HCT116 (cell line): ENCODE results near the gene SFXN1. TPM values are rescaled to one million over a fixed set of nuclear protein-coding genes. Genes with fewer than 3 reads are reported as not detected.

Source experiments
- ATAC-seq: fragments of 200-7000 bp; cut with Tn5 transposase; 2 replicates; pipeline ENCODE4 v1.9.1; 2020; ENCODE audit warnings: mild to moderate bottlenecking, moderate library complexity
- BruUV-seq: library from RNA; stranded (reverse); fragments of 400-500 nt; replicated peaks from 2 replicates; lab custom pipeline; 2021; lab: Mats Ljungman, UMichigan
- CTCF ChIA-PET: fragments of 300-600 bp; sonication (Branson Sonifier 250); formaldehyde crosslinking; loops from one replicate; lab custom pipeline; 2021; ENCODE audit warnings: antibody characterized with exemption; lab: Charles Lee
- POLR2A ChIA-PET: fragments of 300-600, 350-600 bp; sonication (Branson Sonifier 250); formaldehyde crosslinking; loops from one replicate; lab custom pipeline; 2021; ENCODE audit warnings: antibody characterized with exemption; lab: Charles Lee
- RAD21 ChIA-PET, 2 experiments: fragments of 300-600 bp; sonication (Branson Sonifier 250); formaldehyde crosslinking; loops; one replicate each; lab custom pipeline; 2023; ENCODE audit warnings: low total read pairs in 2 of 2; ENCODE audit not compliant: uncharacterized antibody in 2 of 2, unreplicated experiment in 2 of 2, low non-redundant PET in 1 of 2; lab: Charles Lee
- DNase-seq: peaks from one replicate; pipeline ENCODE4 v3.0.0-alpha.2; 2010; ENCODE audit warnings: low read depth, low spot score
- H2AFZ ChIP-seq: fragments of 200-600 bp; shearing (Covaris generic), sonication (generic); 2 replicates; pipeline ENCODE4 v1.6.1; 2017; ENCODE audit warnings: low read depth, mixed run types, mixed read lengths, antibody characterized with exemption, low read length; ENCODE audit not compliant: poor library complexity, severe bottlenecking
- H3K27ac ChIP-seq: 2 replicates; pipeline ENCODE4 v1.5.1; 2012; ENCODE audit warnings: low read depth, low read length
- H3K27me3 ChIP-seq: fragments of 200-600 bp; sonication (generic); 2 replicates; pipeline ENCODE4 v1.6.1; 2016; ENCODE audit warnings: mixed run types, low read length, mixed read lengths; ENCODE audit not compliant: insufficient read depth
- H3K36me3 ChIP-seq, 2 experiments: fragments of 200-500 bp in 1 of 2; fragments of 200-600 bp in 1 of 2; sonication (Bioruptor generic) in 1 of 2; sonication (generic) in 1 of 2; 2 replicates each; pipeline versions ENCODE4 v1.5.1 to v1.6.1; 2014 to 2016; ENCODE audit warnings: low read length in 2 of 2, inconsistent platforms in 1 of 2, mixed read lengths in 1 of 2, mixed run types in 1 of 2; ENCODE audit not compliant: insufficient read depth in 2 of 2, control insufficient read depth in 1 of 2
- H3K4me1 ChIP-seq, 2 experiments: fragments of 200-600 bp in 1 of 2; sonication (generic) in 1 of 2; 2 replicates each; pipeline versions ENCODE4 v1.5.1 to v1.6.1; 2012 to 2017; ENCODE audit warnings: low read length in 2 of 2, inconsistent platforms in 1 of 2, mild to moderate bottlenecking in 1 of 2, mixed read lengths in 1 of 2, mixed run types in 1 of 2, moderate library complexity in 1 of 2; ENCODE audit not compliant: insufficient read depth in 2 of 2, control insufficient read depth in 1 of 2
- H3K4me2 ChIP-seq: fragments of 200-600 bp; sonication (generic); 2 replicates; pipeline ENCODE4 v1.6.1; 2017; ENCODE audit warnings: mixed run types, low read length, mixed read lengths
- H3K4me3 ChIP-seq, 2 experiments: fragments of 200-600 bp in 1 of 2; sonication (generic) in 1 of 2; replicated peaks in 1 of 2; 2 replicates each; pipeline ENCODE4 v1.5.1; 2011 to 2016; ENCODE audit warnings: low read length in 2 of 2, control low read depth in 1 of 2, low read depth in 1 of 2, mild to moderate bottlenecking in 1 of 2, mixed read lengths in 1 of 2, mixed run types in 1 of 2
- H3K79me2 ChIP-seq: fragments of 200-600 bp; sonication (generic); 2 replicates; pipeline ENCODE4 v1.6.1; 2017; ENCODE audit warnings: mild to moderate bottlenecking, mixed run types, low read length, moderate library complexity, mixed read lengths; ENCODE audit not compliant: insufficient read depth
- H3K9ac ChIP-seq: fragments of 200-600 bp; sonication (generic); 2 replicates; pipeline ENCODE4 v1.6.1; 2016; ENCODE audit warnings: low read length, mixed read lengths
- H3K9me2 ChIP-seq: fragments of 200-600 bp; sonication (generic), shearing (Covaris generic); 2 replicates; pipeline ENCODE4 v1.6.1; 2017; ENCODE audit warnings: mixed run types, mild to moderate bottlenecking, moderate library complexity; ENCODE audit not compliant: insufficient read depth
- H3K9me3 ChIP-seq, 2 experiments: fragments of 200-500 bp in 1 of 2; fragments of 200-600 bp in 1 of 2; sonication (Bioruptor generic) in 1 of 2; sonication (generic) in 1 of 2; 2 replicates each; pipeline ENCODE4 v1.6.1; 2014 to 2017; ENCODE audit warnings: low read length in 2 of 2, mixed read lengths in 2 of 2, inconsistent platforms in 1 of 2, low read depth in 1 of 2, mild to moderate bottlenecking in 1 of 2, mixed run types in 1 of 2, moderate library complexity in 1 of 2; ENCODE audit not compliant: control insufficient read depth in 1 of 2, insufficient read depth in 1 of 2
- H4K20me1 ChIP-seq: fragments of 200-600 bp; sonication (generic), shearing (Covaris generic); 2 replicates; pipeline ENCODE4 v1.6.1; 2017; ENCODE audit warnings: mixed run types, mild to moderate bottlenecking, moderate library complexity; ENCODE audit not compliant: insufficient read depth
- ATF3 ChIP-seq: IDR thresholded peaks from 2 replicates; pipeline ENCODE4 v1.6.1; 2012
- CBX3 ChIP-seq: IDR thresholded peaks from 2 replicates; pipeline ENCODE4 v1.6.1; 2012; ENCODE audit warnings: low read depth
- CTCF ChIP-seq, 3 experiments: fragments of 200-600 bp in 1 of 3; sonication (generic) in 1 of 3; IDR thresholded peaks in 2 of 3; conservative IDR thresholded peaks in 1 of 3; 2 replicates each; pipeline ENCODE4 v1.5.1; 2012 to 2017; ENCODE audit warnings: low read depth in 2 of 3, low read length in 2 of 3, antibody characterized with exemption in 1 of 3, borderline replicate concordance in 1 of 3, control low read depth in 1 of 3, mild to moderate bottlenecking in 1 of 3, mixed read lengths in 1 of 3, mixed run types in 1 of 3, moderate library complexity in 1 of 3; ENCODE audit not compliant: insufficient read depth in 1 of 3
- EGR1 ChIP-seq: IDR thresholded peaks from 2 replicates; pipeline ENCODE4 v1.6.1; 2012; ENCODE audit warnings: low read depth
- ELF1 ChIP-seq: IDR thresholded peaks from 2 replicates; pipeline ENCODE4 v1.6.1; 2012; ENCODE audit warnings: low read depth, borderline replicate concordance
- EZH2phosphoT487 ChIP-seq: fragments of 200-600 bp; IDR thresholded peaks from 2 replicates; pipeline ENCODE4 v1.6.1; 2018; ENCODE audit warnings: antibody characterized with exemption, borderline replicate concordance
- FOSL1 ChIP-seq: IDR thresholded peaks from 2 replicates; pipeline ENCODE4 v1.6.1; 2012; ENCODE audit warnings: low read depth
- JUND ChIP-seq: IDR thresholded peaks from 2 replicates; pipeline ENCODE4 v1.6.1; 2012
- MAX ChIP-seq: IDR thresholded peaks from 2 replicates; pipeline ENCODE4 v1.6.1; 2012
- POLR2A ChIP-seq: IDR thresholded peaks from 2 replicates; pipeline ENCODE4 v1.7.0; 2011; ENCODE audit warnings: borderline replicate concordance; ENCODE audit not compliant: insufficient read depth, insufficient read length; ENCODE audit errors: extremely low read depth
- POLR2AphosphoS5 ChIP-seq: IDR thresholded peaks from 2 replicates; pipeline ENCODE4 v1.6.1; 2011; ENCODE audit warnings: mild to moderate bottlenecking, low read depth, low read length, moderate library complexity
- RAD21 ChIP-seq: IDR thresholded peaks from 2 replicates; pipeline ENCODE4 v1.6.1; 2012; ENCODE audit warnings: low read depth, mild to moderate bottlenecking
- SIN3A ChIP-seq: IDR thresholded peaks from 2 replicates; pipeline ENCODE4 v1.6.1; 2012; ENCODE audit warnings: low read depth
- SP1 ChIP-seq: IDR thresholded peaks from 2 replicates; pipeline ENCODE4 v1.6.1; 2012; ENCODE audit warnings: low read depth
- SRF ChIP-seq: IDR thresholded peaks from 2 replicates; pipeline ENCODE4 v1.6.1; 2012; ENCODE audit warnings: low read depth
- TCF7L2 ChIP-seq: IDR thresholded peaks from 2 replicates; pipeline ENCODE4 v1.7.0; 2011; ENCODE audit warnings: borderline replicate concordance, inconsistent platforms; ENCODE audit not compliant: insufficient read depth, insufficient read length; ENCODE audit errors: extremely low read depth
- ZFX ChIP-seq: fragments of 450-650 bp; IDR thresholded peaks from 2 replicates; pipeline ENCODE4 v1.6.1; 2017
- intact Hi-C: fragments of 100-400 bp; cut with micrococcal nuclease; formaldehyde crosslinking; loops from 2 replicates; pipeline ENCODE4 v1.10.0; 2022
- total RNA-seq: library from RNA; stranded (reverse); gene quantifications from one replicate; pipeline ENCODE4 v1.2.1, GENCODE V29; 2021; ENCODE audit not compliant: unreplicated experiment
- TF ChIP-seq, protein P1 (sequence below): IDR thresholded peaks from 2 replicates; pipeline ENCODE4 v1.6.1; 2012; ENCODE audit warnings: low read depth
- TF ChIP-seq, protein P2 (sequence below): IDR thresholded peaks from 2 replicates; pipeline ENCODE4 v1.6.1; 2011; ENCODE audit warnings: mild to moderate bottlenecking, low read length, moderate library complexity; ENCODE audit not compliant: insufficient replicate concordance; ENCODE audit errors: extremely low read depth

SFXN1 gene
- total RNA-seq, 1 experiment from 2014 or later = 145 TPM

- no TSS peak for BruUV-seq
- H3K4me2 ChIP-seq = no peak overlapping the region
- no peak overlapping the region for H3K9ac ChIP-seq
- RAD21 ChIA-PET = no interaction called here
- H3K9me3 ChIP-seq = no peaks in the 10 kb centered on the region
- intact Hi-C loops = no loop called here
- DNase-seq (no peak), ATAC-seq (no peak)
- no peaks in the 10 kb centered on the region for H3K36me3 ChIP-seq
- no peak overlapping the region for H2AFZ ChIP-seq
- no peaks in the 10 kb centered on the region for H3K27me3 ChIP-seq
- POLR2A ChIA-PET = no interaction called here
- no peaks in the 10 kb centered on the region for H4K20me1 ChIP-seq
- no peak overlapping the region for H3K27ac ChIP-seq
- CTCF ChIA-PET = no interaction called here
- H3K79me2 ChIP-seq = no peaks in the 10 kb centered on the region
- no peaks in the 10 kb centered on the region for H3K4me1 ChIP-seq
- TF ChIP-seq EGR1 (no peak), ATF3 (no peak), POLR2AphosphoS5 (no peak), CBX3 (no peak), SRF (no peak), TCF7L2 (no peak), EZH2phosphoT487 (no peak), ZFX (no peak), FOSL1 (no peak), POLR2A (no peak), RAD21 (no peak), MAX (no peak), CTCF (IDR thresholded peaks at IDR 0.05 in 2 of 3, conservative IDR thresholded peaks at IDR 0.05 in 1 of 3; ENCODE audit: borderline replicate concordance in 1 of 3, insufficient read depth in 1 of 3, low read depth in 2 of 3, low read length in 2 of 3) (no peak), ELF1 (no peak), JUND (no peak), SIN3A (no peak), SP1 (no peak)
- TF ChIP-seq, protein P1, sequence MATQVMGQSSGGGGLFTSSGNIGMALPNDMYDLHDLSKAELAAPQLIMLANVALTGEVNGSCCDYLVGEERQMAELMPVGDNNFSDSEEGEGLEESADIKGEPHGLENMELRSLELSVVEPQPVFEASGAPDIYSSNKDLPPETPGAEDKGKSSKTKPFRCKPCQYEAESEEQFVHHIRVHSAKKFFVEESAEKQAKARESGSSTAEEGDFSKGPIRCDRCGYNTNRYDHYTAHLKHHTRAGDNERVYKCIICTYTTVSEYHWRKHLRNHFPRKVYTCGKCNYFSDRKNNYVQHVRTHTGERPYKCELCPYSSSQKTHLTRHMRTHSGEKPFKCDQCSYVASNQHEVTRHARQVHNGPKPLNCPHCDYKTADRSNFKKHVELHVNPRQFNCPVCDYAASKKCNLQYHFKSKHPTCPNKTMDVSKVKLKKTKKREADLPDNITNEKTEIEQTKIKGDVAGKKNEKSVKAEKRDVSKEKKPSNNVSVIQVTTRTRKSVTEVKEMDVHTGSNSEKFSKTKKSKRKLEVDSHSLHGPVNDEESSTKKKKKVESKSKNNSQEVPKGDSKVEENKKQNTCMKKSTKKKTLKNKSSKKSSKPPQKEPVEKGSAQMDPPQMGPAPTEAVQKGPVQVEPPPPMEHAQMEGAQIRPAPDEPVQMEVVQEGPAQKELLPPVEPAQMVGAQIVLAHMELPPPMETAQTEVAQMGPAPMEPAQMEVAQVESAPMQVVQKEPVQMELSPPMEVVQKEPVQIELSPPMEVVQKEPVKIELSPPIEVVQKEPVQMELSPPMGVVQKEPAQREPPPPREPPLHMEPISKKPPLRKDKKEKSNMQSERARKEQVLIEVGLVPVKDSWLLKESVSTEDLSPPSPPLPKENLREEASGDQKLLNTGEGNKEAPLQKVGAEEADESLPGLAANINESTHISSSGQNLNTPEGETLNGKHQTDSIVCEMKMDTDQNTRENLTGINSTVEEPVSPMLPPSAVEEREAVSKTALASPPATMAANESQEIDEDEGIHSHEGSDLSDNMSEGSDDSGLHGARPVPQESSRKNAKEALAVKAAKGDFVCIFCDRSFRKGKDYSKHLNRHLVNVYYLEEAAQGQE = no peak
- TF ChIP-seq, protein P2, sequence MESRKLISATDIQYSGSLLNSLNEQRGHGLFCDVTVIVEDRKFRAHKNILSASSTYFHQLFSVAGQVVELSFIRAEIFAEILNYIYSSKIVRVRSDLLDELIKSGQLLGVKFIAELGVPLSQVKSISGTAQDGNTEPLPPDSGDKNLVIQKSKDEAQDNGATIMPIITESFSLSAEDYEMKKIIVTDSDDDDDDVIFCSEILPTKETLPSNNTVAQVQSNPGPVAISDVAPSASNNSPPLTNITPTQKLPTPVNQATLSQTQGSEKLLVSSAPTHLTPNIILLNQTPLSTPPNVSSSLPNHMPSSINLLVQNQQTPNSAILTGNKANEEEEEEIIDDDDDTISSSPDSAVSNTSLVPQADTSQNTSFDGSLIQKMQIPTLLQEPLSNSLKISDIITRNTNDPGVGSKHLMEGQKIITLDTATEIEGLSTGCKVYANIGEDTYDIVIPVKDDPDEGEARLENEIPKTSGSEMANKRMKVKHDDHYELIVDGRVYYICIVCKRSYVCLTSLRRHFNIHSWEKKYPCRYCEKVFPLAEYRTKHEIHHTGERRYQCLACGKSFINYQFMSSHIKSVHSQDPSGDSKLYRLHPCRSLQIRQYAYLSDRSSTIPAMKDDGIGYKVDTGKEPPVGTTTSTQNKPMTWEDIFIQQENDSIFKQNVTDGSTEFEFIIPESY = no peak
- no peaks in the 10 kb centered on the region for H3K9me2 ChIP-seq
- no peak overlapping the region for H3K4me3 ChIP-seq
Observed at GRCh38 chr5:175471196-175471595, 7.2 kb upstream of the SFXN1 start.
